Gastrocnemius medialis (tissue), 4 donors: ENCODE data around the gene GNB1L.

Experiments used
- CTCF ChIP-seq, 5 experiments: fragments of 450-650 bp in 3 of 5; fragments of 200-600 bp in 2 of 5; sonication (generic) in 2 of 5; IDR thresholded peaks in 4 of 5; conservative IDR thresholded peaks in 1 of 5; 1 replicate in 4 of 5; 2 replicates in 1 of 5; pipeline ENCODE4 v1.5.1; 2016 to 2019; ENCODE audit warnings: antibody characterized with exemption in 5 of 5, mild to moderate bottlenecking in 3 of 5, moderate library complexity in 3 of 5
- POLR2A ChIP-seq, 2 donors: fragments of 450-650 bp; IDR thresholded peaks; one replicate each; pipeline ENCODE4 v1.6.1; 2017; ENCODE audit warnings: antibody characterized with exemption in 2 of 2, mild to moderate bottlenecking in 2 of 2, moderate library complexity in 2 of 2

GRCh38 chr22:19897726-19898125 is 43.1 kb upstream of the GNB1L start:
- TF ChIP-seq CTCF (IDR thresholded peaks at IDR 0.05 in 4 of 5, conservative IDR thresholded peaks at IDR 0.05 in 1 of 5) (no peak), POLR2A (IDR thresholded peaks at IDR 0.05) (no peak)
